Activated naive CD4-positive, alpha-beta T cell (primary cell): Measurements from ENCODE around the gene IST1.

Experiments used
- DNase-seq, 4 experiments: peaks; one replicate each; lab custom pipeline; 2025; lab: John Stamatoyannopoulos, UW

Gene IST1

GRCh38 chr16:71965223-71965622 is 69.9 kb downstream of the IST1 start:
- DNase-seq, result no peak

GRCh38 chr16:71966932-71967331 is 71.6 kb downstream of the IST1 start:
- DNase-seq, result no peak

GRCh38 chr16:71969353-71969752 is 74.0 kb downstream of the IST1 start:
- DNase-seq, result no peak

GRCh38 chr16:71971571-71971970 is 76.2 kb downstream of the IST1 start:
- no peak for DNase-seq

GRCh38 chr16:71972356-71972755 is 77.0 kb downstream of the IST1 start:
- no peak for DNase-seq

- no peak for DNase-seq
Measured at GRCh38 chr16:71973001-71973400, 77.7 kb downstream of the IST1 start.

GRCh38 chr16:71974068-71974818 is 78.9 kb downstream of the IST1 start:
- DNase-seq, result no peak
